A673 (cell line): ENCODE results near the gene ZFYVE9.

Source experiments
- EZH2 ChIP-seq: fragments of 200-600 bp; sonication (generic); IDR thresholded peaks from 2 replicates; pipeline ENCODE4 v1.6.1; 2017; ENCODE audit warnings: borderline replicate concordance, low read depth, mild to moderate bottlenecking, mixed read lengths, antibody characterized with exemption, low read length; ENCODE audit not compliant: poor library complexity, severe bottlenecking
- TF ChIP-seq, protein P1 (sequence below): fragments of 300-800, 200-600 bp; sonication (generic); conservative IDR thresholded peaks from 2 replicates; pipeline ENCODE4 v1.5.1; 2017; ENCODE audit warnings: low read depth, mild to moderate bottlenecking, antibody characterized with exemption, low read length, moderate library complexity, mixed read lengths

DNA sequence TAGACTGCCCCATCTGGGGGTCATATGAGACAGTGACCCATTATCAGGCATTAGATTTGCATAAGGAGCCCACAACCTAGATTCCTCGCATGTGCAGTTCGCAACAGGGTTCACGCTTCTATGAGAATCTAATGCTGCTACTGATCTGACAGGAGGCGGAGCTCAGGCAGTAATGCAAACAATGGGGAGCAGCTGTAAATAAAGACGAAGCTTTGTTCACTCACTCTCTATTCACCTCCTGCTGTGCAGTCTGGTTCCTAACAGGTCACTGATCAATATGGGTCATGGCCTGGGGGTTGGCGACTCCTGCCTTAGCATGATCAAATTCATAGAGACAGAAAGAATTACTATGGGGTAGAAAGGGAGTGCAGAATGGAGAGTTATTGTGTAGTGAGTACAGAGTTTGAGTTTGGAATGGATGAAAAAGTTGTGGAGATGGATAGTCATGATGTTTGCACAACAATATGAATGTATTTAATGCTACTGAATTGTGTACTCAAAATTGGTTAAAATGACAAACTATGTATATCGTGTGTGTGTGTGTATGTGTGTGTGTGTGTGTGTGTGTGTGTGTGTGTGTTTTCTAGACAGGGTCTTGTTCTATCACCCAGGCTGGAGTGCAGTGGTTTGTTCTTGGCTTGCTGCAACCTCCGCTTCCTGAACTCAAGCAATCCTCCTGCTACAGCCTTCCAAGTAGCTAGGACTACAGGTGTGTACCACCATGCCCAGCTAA lies 43.6 kb upstream of the ZFYVE9 start:
- TF ChIP-seq, protein P1, sequence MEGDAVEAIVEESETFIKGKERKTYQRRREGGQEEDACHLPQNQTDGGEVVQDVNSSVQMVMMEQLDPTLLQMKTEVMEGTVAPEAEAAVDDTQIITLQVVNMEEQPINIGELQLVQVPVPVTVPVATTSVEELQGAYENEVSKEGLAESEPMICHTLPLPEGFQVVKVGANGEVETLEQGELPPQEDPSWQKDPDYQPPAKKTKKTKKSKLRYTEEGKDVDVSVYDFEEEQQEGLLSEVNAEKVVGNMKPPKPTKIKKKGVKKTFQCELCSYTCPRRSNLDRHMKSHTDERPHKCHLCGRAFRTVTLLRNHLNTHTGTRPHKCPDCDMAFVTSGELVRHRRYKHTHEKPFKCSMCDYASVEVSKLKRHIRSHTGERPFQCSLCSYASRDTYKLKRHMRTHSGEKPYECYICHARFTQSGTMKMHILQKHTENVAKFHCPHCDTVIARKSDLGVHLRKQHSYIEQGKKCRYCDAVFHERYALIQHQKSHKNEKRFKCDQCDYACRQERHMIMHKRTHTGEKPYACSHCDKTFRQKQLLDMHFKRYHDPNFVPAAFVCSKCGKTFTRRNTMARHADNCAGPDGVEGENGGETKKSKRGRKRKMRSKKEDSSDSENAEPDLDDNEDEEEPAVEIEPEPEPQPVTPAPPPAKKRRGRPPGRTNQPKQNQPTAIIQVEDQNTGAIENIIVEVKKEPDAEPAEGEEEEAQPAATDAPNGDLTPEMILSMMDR = no peak
- TF ChIP-seq EZH2 = no peak
